GM18526 (cell line): ENCODE results near the gene TEDC1.

Experiments used
- POLR2A ChIP-seq: IDR thresholded peaks from 3 replicates; pipeline ENCODE4 v1.6.1; 2011; ENCODE audit not compliant: insufficient read length; ENCODE audit errors: extremely low read depth

Gene TEDC1

GRCh38 chr14:105452963-105453362, 38.1 kb upstream of the TEDC1 start:
- TF ChIP-seq POLR2A = no peak

- no peak for TF ChIP-seq POLR2A
Measured at GRCh38 chr14:105453847-105454246, 37.2 kb upstream of the TEDC1 start.

- no peak for TF ChIP-seq POLR2A
Measured at GRCh38 chr14:105455086-105455640, 35.9 kb upstream of the TEDC1 start.

GRCh38 chr14:105455766-105456660, 35.0 kb upstream of the TEDC1 start:
- no peak for TF ChIP-seq POLR2A

- TF ChIP-seq POLR2A = no peak
Measured at GRCh38 chr14:105456736-105457617, 34.1 kb upstream of the TEDC1 start.

- no peak for TF ChIP-seq POLR2A
Measured at GRCh38 chr14:105458010-105458409, 33.0 kb upstream of the TEDC1 start.

GRCh38 chr14:105458571-105458970, 32.5 kb upstream of the TEDC1 start:
- no peak for TF ChIP-seq POLR2A

- TF ChIP-seq POLR2A = no peak
Measured at GRCh38 chr14:105460116-105460515, 30.9 kb upstream of the TEDC1 start.

- TF ChIP-seq POLR2A = no peak
Measured at GRCh38 chr14:105460616-105461015, 30.4 kb upstream of the TEDC1 start.

- no peak for TF ChIP-seq POLR2A
Measured at GRCh38 chr14:105461903-105462302, 29.1 kb upstream of the TEDC1 start.

GRCh38 chr14:105464501-105464900, 26.5 kb upstream of the TEDC1 start:
- TF ChIP-seq POLR2A = no peak

GRCh38 chr14:105465209-105466031, 25.6 kb upstream of the TEDC1 start:
- no peak for TF ChIP-seq POLR2A

- TF ChIP-seq POLR2A = no peak
Measured at GRCh38 chr14:105466531-105467248, 24.4 kb upstream of the TEDC1 start.

GRCh38 chr14:105467249-105467941, 23.7 kb upstream of the TEDC1 start:
- no peak for TF ChIP-seq POLR2A
